ENCODE measurements around the gene TMEM258.

Gene TMEM258

DNA sequence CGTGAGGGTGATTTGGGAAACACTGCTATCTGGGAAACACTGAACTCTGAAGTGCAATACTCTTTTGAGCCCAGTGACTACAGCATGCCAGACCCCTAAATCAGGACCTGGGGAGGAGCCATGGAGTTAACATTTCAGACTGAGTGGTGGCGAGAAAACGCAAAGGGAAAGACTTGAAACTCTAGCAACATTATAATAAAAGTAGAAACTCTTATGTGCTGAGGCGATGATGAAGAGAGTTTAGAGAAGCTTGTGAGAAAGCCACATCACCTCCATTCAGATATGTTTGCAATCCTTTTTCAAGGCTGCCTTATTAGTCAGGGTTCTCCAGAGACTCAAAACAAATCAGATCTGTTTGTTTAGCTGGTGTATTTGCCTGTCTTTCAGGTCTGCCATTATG is 2.2 kb upstream of the TMEM258 start:
- DNase-seq, result no peak

DNA sequence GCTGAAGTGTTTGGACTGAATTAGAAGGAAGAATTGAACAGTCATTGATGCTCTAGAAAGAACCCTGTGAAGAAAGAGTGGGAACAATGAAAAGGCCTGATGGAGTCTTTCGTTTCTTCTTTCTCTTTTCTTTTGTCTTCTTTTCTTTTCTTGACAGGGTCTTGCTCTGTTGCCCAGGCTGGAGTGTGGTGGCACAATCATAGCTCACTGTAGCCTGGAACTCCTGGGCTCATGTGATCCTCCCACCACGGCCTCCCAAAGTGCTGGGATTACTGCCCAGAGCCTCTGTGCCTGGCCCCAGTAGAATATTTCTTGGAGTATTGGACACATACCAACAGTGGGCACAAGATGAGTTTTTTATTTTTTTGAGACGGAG is 1.4 kb upstream of the TMEM258 start:
- no peak for DNase-seq

DNA sequence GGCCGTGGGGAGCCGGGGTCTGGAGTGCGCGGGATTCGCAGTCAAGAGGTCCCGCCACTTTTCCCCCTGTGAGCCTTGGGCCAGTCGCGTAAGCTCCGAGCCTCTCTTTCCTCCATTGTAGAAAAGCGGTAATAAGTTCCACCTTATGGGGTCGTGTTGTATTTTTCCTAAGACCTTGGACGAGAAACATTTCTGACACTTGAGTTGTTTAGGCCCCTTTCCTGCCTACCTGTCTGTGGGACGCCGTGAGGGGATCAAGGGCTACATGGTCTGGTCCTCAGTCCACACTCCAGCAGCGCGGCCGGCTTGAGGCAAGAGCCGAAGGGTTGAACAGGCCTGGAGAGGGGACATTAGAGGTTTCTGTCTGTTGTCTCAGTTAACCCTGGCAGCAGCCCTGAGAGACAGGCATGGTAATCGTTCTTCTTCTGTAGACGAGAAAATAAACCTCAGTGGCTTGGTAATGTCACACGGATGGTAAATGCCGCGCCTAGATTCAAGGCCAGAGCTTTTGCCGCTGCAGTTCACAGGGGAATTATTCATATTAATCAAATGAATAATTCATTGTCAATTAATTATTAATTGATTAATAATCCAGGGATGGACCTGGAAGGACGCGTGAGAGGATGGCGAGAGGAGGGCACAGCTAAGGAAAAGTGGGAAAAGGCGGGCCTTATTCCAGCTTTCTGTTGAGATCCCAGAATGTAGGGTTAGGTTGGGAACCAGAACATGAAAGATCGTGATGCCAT is 857 bp upstream of the TMEM258 start:
- no peak for DNase-seq

DNA sequence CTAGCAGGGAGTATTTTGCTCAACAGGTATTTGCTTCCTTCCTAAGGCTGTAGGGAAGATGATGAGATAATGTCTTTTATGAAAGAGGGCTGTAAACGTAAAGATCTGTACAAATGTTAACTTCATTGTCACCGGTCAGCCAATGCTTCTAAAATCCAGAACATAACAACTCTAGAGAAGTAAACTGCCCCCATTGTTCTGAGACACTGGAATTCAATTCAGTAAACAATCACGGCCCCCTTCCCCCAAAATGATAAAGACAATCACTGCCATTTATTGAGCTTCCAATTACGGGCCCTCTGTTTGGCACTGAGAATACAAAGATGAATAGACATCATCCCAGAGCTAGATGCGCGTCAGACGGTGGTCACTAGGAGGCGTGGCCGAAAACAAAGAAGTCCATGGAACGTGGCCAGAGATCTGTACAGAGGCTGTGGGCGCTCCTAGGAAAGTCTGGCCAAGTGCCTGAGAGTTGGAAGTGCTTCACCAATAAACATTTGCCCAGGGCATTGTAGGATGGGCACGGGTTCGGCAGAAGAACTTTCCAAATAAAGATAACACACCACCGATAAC is 576 bp downstream of the TMEM258 start:
- no peak for DNase-seq

DNA sequence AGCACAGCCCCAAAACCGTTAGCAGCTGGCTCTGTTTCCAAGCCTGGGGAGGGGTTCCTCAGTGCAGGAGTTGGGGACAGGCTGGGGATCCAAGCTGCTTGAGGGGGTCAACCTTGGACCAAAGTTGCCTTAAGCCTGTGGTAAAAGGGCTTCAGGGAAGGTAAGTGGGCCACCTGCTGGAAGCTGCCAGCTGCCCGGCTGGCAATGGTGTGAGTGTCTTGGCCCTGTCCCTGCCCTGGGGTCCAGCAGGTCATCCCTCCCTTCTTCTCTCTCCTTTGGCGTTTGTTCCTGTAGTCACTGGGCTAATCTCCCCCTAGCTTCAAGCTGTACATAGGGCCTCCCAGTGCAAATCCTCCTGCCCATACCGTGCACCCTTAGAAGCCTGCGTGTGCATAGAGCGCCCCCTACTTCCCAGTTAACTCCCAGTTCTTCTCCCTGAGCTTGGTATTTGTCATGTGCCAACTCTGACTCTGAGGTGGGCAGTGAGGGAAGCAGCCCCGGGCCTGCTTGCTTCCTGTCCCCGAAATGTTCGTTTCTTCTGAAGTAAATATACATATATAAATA is 4.4 kb downstream of the TMEM258 start:
- DNase-seq, result no peak

DNA sequence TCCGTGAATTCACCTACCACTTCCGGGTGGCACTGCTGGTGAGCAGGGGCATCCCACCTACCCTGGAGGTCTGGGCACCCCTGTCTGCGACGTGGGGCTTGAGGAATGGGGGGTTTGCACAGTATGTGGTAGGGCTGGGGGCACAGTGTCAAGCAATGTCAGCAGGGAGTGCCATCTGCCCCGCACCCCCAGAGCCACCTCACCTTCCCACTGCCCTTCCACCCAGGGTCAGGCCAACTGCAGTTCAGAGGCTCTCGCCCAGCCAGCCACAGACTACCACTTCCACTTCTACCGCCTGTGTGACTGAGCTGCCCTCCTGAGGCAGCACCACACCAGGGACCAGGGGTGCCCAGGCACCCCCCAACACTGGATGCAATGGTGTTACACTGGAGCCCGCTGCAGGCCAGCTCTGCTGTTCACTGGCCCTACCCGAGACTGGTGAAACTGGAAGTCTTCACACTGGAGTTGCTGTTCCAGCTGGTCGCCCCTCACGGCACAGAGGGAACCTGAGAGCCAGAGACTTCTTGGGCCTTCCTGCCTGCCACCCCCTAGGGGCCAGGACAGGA is 6.5 kb downstream of the TMEM258 start:
- DNase-seq, result no peak

DNA sequence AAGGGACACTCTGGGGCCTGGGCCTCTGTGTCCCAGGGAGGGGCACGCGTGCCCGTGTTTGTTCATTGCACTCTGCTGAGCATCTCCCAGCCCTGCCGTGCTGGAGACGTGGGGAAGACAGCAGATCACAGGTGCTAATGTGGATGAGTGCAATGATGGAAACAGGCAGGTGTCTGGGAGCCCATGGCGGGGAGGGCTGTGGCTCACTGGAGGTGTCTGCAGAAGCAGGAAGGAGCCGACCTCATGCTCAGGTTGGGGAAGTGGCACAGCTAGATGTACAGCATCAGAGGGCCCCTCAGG is 7.9 kb downstream of the TMEM258 start:
- no peak for DNase-seq

DNA sequence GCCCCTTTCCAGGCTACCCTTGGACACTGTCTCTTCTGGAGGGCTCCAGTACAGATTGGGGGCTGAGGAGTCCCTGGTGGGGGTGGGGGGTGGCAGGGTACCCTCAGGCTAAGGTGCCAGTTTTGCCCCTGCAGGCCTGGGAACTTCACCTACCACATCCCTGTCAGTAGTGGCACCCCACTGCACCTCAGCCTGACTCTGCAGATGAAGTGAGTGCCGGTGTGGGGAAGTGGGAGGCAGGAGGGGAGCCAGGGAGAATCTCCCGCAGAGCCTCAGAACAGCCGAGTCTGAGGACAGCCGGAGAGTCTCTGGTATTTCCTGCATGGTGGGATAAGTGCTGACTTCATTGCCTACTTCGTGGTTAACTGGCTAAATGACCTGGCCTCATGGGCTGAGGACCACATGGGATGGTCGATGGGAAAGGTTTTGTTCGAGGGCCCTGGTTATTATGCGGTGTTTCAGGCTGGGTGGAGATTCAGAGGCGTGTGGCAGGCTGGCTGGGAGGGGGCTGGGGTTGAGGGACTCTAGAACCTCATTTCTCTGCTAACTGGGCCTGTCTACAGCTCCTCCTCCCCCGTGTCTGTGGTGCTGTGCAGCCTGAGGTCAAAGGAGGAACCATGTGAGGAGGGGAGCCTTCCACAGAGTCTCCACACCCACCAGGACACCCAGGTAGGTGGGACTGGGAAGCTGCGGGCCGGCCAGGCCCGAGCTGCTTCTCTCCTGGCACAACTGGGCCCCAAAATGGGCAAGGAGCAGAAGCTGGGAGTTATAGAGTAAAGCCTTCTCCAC is 8.5 kb downstream of the TMEM258 start:
- DNase-seq, result no peak

DNA sequence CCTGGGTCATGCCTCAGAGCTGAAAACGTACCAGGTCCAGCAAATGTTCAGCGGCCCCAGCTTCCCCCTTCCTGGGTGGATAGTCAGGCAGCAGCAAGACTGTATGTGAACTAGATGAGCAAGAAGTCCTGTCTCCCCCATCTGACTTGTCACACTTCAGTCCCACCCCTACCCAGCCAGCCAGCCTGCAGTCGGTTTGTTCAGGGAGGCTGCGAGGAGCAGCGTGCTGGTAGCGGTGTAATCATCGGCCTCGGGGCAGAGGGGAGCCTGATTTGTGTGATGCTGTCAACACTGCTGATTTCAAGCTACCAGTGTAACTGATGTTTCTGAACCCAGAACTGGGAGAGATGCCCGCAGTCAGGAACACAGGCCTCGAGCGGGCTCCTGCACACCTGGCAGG is 9.6 kb downstream of the TMEM258 start:
- DNase-seq, result no peak

DNA sequence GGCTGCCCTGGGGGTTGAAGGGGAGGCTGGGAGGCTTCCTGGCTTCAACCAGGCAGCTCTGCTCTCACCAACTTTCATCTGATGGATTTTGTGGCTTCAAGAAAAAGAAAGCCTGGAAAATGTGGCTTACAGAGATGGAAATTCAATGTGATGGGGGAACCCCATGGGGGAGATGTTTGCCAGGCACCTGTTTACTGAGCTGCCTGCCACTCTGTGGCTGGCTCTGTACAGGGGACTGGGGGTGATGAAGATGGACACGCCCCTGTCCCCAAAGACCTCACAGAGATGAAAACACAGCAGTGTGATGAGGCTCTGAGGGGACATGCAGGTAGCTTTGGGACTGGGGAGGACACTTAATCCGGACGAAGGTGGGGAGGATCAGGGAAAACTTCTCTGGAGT is 10.1 kb downstream of the TMEM258 start:
- no peak for DNase-seq

DNA sequence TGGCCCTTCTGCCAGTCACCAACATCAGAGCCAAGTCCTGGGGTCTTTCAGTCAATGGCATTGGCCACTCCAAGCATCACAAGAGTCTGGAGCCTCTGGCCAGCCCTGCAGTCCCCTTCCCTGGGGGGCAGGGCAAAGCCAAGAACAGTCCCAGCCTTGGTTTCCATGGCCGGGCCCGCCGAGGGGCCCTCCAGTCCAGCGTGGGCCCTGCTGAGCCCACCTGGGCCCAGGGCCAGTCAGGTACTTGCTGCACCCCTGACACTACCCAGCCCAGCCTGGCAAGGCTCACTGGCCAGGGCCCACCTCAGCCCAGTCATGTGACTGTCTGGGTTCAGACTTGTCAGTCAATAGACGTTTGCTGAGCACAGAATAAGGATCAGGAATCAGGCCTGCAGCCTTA is 10.8 kb downstream of the TMEM258 start:
- no peak for DNase-seq

DNA sequence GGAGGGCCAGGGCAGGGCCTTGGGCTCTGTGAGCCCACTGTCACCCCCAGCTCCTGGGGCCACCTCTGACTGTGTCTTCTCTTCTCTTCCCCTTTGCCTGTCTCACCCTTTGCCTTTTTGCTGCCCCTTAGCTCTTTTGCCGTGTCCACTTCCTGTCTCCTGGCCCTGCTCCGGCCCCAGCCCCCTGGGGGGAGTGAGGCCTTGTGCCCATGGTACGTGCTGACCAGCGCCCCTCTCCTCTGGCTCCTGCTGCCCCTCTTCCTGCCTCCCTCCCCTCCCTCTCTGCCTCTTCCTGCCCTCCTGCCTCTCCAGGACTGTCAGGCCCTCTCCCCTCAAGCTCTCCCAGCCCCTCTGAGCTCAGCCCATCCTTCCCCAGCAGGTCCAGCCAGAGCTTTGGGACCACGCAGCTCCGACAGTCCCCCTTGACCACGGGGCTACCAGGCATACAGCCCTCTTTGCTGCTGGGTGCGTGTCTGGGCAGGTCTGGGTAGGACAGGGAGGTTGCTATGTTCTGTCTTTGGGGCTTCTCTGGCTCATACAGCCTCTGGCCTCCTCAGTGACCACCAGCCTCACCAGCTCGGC is 11.7 kb downstream of the TMEM258 start:
- no peak for DNase-seq

DNA sequence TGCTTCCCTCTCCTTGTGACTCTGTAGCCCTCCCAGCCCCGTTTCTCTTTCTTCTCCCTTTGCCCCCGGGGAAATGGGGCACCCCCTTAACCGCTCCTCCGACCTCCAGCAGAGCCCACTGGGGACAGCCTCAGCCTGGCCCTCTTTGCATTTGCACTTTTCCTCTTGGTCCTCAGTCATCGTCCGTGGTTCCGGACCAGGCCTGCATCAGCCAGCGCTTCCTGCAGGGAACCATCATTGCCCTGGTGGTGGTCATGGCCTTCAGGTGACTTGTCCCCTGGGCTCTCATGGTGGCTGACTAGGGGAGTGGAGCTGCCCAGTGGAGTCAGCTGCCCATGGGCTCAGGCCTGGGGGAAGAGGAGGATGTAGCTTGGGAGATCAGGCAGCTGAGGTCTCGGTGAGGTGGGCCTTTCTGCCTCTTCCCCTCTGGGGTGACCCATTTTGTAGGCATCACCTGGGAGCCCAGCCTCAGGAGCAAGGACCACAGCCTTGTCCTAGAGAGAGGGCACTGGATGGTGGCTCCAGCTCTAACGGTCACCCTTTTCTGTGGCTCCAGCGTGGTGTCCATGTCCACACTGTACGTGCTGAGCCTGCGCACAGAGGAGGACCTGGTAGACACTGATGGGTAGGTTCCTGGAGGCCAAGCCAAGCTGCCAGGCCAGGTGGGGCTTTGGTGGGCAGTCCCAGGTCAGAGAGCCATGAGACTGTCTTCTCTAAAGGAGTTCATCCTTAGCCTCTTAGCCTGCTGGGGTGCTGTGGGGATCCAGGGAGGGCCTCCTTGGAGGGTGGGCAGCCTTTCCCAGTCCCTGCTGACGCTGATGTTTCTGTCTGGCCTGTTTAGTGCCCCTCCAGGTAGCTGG is 12.5 kb downstream of the TMEM258 start:
- DNase-seq, result no peak

DNA sequence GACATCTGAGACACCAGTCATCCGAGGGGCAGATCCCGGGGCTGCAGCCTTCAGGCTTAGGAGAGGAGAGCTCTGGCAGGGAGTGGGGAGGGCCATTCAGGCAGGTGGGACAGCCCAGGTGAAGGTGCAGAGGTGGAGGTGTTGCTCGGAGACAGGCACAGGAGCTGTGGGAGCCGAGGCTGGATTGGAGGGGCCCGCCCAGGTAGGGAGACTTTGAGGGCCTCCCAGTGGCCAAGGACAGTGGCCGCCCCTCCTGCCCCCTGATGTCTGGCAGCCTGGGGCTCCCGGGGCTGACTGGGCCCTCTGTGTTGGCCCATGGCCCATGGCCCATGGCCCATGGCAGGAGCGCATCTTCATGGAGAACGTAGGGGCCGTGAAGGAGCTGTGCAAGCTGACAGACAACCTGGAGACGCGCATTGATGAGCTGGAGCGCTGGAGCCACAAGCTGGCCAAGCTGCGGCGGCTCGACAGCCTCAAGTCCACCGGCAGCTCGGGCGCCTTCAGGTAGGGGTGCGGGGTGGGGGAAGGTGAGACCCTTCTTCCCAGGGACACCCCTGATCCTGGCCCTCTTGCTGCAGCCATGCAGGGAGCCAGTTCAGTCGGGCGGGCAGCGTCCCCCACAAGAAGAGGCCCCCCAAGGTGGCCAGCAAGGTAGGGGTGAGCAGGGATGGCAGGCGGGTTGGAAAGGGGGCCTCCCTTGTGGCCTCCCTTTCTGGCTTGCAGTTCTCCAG is 13.3 kb downstream of the TMEM258 start:
- DNase-seq, result no peak

DNA sequence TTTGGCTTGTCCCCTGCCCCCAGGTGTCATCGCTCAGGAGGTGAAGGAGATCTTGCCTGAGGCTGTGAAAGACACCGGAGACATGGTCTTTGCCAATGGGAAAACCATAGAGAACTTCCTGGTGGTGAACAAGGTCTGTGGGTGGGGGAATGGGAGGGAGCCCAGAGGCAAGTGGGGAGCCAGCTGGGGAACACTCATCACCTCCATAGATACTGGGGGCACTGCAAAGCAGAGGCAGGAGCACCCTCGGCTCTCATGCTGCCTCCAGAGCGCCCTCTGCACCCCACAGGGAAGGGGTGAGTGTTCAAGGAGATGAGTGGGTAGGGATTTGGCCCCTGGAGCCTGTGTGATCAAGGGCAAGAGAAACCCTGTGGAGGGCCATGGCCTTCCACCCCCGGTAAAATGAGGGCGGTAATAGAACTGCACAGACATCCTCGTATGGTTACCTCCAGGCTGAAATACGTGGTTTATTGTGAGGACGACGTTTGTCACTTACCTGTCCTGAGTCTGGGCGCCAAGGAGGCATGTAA is 14.0 kb downstream of the TMEM258 start:
- no peak for DNase-seq

DNA sequence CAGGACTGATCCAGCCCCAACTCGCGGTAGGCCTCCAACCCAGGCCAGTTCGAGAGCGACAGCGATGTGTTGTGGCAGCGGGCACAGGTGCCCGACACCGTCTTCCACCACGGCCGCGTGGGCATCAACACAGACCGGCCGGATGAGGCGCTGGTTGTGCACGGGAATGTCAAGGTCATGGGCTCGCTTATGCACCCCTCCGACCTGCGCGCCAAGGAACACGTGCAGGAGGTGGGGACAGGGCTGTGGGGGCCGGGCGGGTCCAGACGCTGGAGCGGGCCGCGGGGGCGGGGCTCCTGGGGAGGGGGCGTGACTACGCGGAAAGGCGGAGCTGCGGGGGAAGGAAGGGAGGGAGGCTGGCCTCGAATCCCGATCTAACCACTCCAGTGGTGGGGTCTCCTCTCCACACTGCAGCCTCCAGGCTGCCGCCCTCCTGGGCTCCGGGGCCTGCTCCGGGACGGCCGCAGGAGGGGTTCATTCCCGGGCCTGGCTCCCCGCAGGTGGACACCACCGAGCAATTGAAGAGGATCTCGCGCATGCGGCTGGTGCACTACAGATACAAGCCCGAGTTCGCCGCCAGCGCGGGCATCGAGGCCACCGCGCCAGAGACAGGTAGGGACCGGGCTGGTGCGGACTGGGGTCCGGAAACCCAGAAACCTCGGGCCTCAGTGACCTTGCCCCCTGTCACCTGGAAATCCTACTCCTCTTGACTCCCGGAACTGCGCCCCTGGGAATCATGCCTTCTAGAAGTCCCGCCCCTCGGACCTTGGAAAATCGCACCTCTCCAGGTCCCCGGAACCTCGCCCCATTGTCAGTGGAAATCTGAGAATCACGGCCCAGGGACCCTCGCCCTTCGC is 14.9 kb downstream of the TMEM258 start:
- peak in 3 of 4 experiments; percentile 17 to 37 (median 36) for DNase-seq

DNA sequence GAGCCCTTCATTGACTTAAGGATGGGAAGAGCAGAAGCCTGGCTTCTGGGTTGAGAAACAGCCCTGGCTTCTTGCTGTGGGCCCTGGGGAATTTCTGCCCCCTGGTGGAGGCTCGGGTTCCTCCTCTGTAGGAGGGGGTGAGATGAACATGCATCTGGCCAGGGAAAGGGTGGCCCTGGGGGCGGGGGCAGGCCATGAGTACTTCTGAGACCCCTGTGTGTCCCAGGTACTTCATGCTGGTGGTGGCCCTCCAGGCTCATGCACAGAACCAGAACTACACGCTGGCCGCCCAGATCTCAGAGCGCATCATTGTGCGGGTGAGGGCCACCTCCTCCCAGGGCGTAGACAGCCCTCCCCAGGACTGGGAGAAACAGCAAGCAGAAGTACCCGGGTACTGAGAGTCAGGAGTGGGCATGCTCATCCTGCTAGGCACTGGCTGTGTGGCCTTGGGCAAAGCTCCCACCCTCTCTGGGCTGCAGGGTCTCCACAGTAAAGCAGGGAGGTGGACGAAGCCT is 15.8 kb downstream of the TMEM258 start:
- DNase-seq, result peak in 1 of 4 experiments; percentile 12

DNA sequence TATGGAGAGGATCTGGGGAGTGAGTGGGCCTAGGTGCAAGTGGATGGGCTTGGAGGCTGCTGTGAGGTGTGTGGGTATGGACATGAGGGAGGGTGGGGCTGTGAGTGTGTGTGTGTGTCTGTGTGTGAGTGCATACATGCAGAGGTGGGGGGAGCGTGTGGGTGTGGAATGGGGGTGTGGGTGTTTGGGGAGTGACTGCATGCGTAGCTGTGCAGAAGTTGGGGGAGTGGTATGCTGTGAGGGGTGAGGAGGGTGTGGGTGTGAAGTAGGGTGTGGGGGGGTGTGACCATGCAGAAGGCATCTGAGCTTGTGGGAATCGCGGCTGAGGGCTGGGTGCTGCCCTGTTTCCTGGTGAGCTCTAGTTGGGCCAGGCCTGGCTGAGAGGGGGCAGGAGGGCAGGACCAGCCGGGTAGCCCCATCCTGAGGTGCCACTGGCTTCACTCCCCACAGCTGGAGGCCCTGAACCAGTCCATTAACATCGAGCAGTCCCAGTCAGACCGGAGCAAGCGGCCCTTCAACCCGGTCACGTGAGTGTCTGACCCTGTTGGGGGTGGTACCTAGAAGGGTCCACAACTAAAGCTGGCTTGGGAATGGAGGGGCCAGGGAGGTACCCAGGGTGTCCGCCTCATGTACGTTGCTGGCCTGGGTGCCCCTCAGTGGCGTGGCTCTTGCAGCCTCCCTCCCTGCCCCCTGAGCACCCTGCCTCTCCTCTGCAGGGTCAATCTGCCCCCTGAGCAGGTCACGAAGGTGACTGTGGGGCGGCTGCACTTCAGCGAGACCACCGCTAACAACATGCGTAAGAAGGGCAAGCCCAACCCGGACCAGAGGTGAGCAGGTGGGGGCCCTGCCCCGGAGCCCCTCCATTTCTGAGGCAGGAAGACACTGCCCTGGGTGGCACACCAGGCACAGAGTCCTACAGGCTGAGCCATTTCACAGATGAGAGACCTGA is 16.5 kb downstream of the TMEM258 start:
- DNase-seq, result no peak

DNA sequence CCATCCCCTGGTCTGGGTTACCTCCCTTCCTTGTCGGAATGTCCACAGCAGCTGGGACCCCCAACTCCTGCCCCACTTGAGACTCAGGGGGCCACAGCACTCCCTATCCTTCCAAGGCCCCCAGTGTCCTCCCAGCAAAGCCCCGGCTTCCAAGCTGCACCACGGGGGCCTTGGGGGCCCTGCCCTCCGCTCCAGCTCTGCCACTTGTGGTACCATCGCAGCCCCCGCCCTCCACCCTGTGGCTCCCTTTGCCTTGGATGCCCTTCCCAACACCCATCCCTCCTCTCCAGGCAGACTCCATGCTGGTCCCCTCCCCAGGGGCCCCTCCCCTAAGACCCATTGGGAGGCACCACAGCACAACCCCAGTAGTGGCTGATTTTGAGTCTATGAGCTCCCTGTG is 17.3 kb downstream of the TMEM258 start:
- no peak for DNase-seq

Measured in activated CD4-positive, CD25-positive, alpha-beta regulatory T cell (primary cell).